Activated naive CD8-positive, alpha-beta T cell treated with anti-CD3 and anti-CD28 coated beads for 36 hours (primary cell): Measurements from ENCODE around the gene PAPSS2. TPM values are rescaled to one million over a fixed set of nuclear protein-coding genes. Genes with fewer than 3 reads are reported as not detected.
A peak's percentile ranks its signal among the peaks of the same experiment; 100 is the strongest.
"Not testable (repeated sequence)": the region's sequence is repeated elsewhere in the genome, so short reads cannot be mapped to it uniquely, and the experiment has no call there.

Source experiments
- DNase-seq: peaks from one replicate; pipeline ENCODE4 v3.0.0; 2021
- H3K27ac Mint-ChIP-seq: one replicate; pipeline ENCODE4 v1.8.0; 2022; ENCODE audit warnings: mild to moderate bottlenecking, moderate library complexity, mixed read lengths
- H3K27me3 Mint-ChIP-seq: one replicate; pipeline ENCODE4 v1.8.0; 2022; ENCODE audit warnings: mild to moderate bottlenecking, mixed read lengths
- H3K36me3 Mint-ChIP-seq: one replicate; pipeline ENCODE4 v1.8.0; 2021; ENCODE audit warnings: mild to moderate bottlenecking, mixed read lengths
- H3K4me1 Mint-ChIP-seq: one replicate; pipeline ENCODE4 v1.8.0; 2021; ENCODE audit warnings: mixed read lengths
- H3K4me3 Mint-ChIP-seq: one replicate; pipeline ENCODE4 v1.8.0; 2022; ENCODE audit warnings: mild to moderate bottlenecking, moderate library complexity, mixed read lengths
- H3K9me3 Mint-ChIP-seq: one replicate; pipeline ENCODE4 v1.8.0; 2022; ENCODE audit warnings: mixed read lengths
- total RNA-seq, 2 experiments: library from RNA; stranded (reverse); gene quantifications; one replicate each; pipeline ENCODE4 v1.2.3, GENCODE V29; 2021

The PAPSS2 gene
- under 1 TPM; 0.27 to 0.42 TPM for total RNA-seq

- Mint-ChIP-seq H3K4me1 (peaks cover 10% of the 10 kb centered on the region), H3K4me3 (peak within 1 kb of the TSS; percentile 78), H3K27me3 (peaks cover 59% of the 10 kb centered on the region), H3K27ac (no peak within 1 kb of the TSS), H3K36me3 (no peaks in the 10 kb centered on the region), H3K9me3 (no peaks in the 10 kb centered on the region)
- peak; percentile 25 for DNase-seq
These were observed at the start of gene PAPSS2 for GRCh38 chr10:87659571-87660483. Gene PAPSS2 (plus strand): TSS chr10:87659878. CDS start chr10:87659982, 104 bp downstream.

GRCh38 chr10:87611341-87611740, 48.3 kb upstream of the PAPSS2 start:
- H3K36me3 Mint-ChIP-seq, DNase-seq, H3K4me1 Mint-ChIP-seq, H3K4me3 Mint-ChIP-seq, H3K27ac Mint-ChIP-seq, H3K27me3 Mint-ChIP-seq: not testable (repeated sequence)
- peaks cover 13% of the 10 kb centered on the region for H3K9me3 Mint-ChIP-seq

- H3K36me3 Mint-ChIP-seq = peaks cover 2% of the 10 kb centered on the region
- no peak overlapping the region for H3K4me3 Mint-ChIP-seq
- no peak overlapping the region for H3K27ac Mint-ChIP-seq
- no peaks in the 10 kb centered on the region for H3K4me1 Mint-ChIP-seq
- H3K27me3 Mint-ChIP-seq = no peaks in the 10 kb centered on the region
- DNase-seq = no peak
- H3K9me3 Mint-ChIP-seq = peaks cover 13% of the 10 kb centered on the region
These were observed 47.6 kb upstream of the PAPSS2 start for GRCh38 chr10:87612115-87612514.

- Mint-ChIP-seq H3K27ac (no peak overlapping the region), H3K36me3 (peaks cover 2% of the 10 kb centered on the region), H3K4me1 (no peaks in the 10 kb centered on the region), H3K27me3 (peaks cover 4% of the 10 kb centered on the region), H3K9me3 (peaks cover 13% of the 10 kb centered on the region), H3K4me3 (no peak overlapping the region)
- no peak for DNase-seq
These were observed 45.9 kb upstream of the PAPSS2 start for GRCh38 chr10:87613751-87614150.

GRCh38 chr10:87615856-87616255, 43.8 kb upstream of the PAPSS2 start:
- no peak overlapping the region for H3K4me3 Mint-ChIP-seq
- H3K27ac Mint-ChIP-seq = no peak overlapping the region

GRCh38 chr10:87617503-87617902, 42.2 kb upstream of the PAPSS2 start:
- Mint-ChIP-seq H3K36me3 (no peaks in the 10 kb centered on the region), H3K27me3 (peaks cover 4% of the 10 kb centered on the region), H3K4me3 (no peak overlapping the region), H3K9me3 (no peaks in the 10 kb centered on the region), H3K4me1 (no peaks in the 10 kb centered on the region), H3K27ac (no peak overlapping the region)
- DNase-seq = no peak

More at GRCh38 chr10:87615856-87616255, 43.8 kb upstream of the PAPSS2 start:
- DNase-seq = no peak
- Mint-ChIP-seq H3K9me3 (peaks cover 10% of the 10 kb centered on the region), H3K36me3 (peaks cover 2% of the 10 kb centered on the region), H3K4me1 (no peaks in the 10 kb centered on the region), H3K27me3 (peaks cover 4% of the 10 kb centered on the region)

GRCh38 chr10:87618566-87619423, 40.9 kb upstream of the PAPSS2 start:
- H3K27ac Mint-ChIP-seq = no peak overlapping the region
- H3K9me3 Mint-ChIP-seq = no peaks in the 10 kb centered on the region
- no peak for DNase-seq
- peaks cover 4% of the 10 kb centered on the region for H3K27me3 Mint-ChIP-seq
- no peaks in the 10 kb centered on the region for H3K4me1 Mint-ChIP-seq
- no peak overlapping the region for H3K4me3 Mint-ChIP-seq
- no peaks in the 10 kb centered on the region for H3K36me3 Mint-ChIP-seq

GRCh38 chr10:87619705-87620104, 40.0 kb upstream of the PAPSS2 start:
- peaks cover 4% of the 10 kb centered on the region for H3K27me3 Mint-ChIP-seq
- H3K4me3 Mint-ChIP-seq = no peak overlapping the region
- H3K4me1 Mint-ChIP-seq = no peaks in the 10 kb centered on the region
- DNase-seq = no peak
- no peaks in the 10 kb centered on the region for H3K9me3 Mint-ChIP-seq
- no peaks in the 10 kb centered on the region for H3K36me3 Mint-ChIP-seq
- H3K27ac Mint-ChIP-seq = no peak overlapping the region

- not testable (repeated sequence) for H3K27me3 Mint-ChIP-seq
These were observed 38.2 kb upstream of the PAPSS2 start for GRCh38 chr10:87621440-87621839.

GRCh38 chr10:87622314-87623004, 37.2 kb upstream of the PAPSS2 start:
- Mint-ChIP-seq H3K4me1 (no peaks in the 10 kb centered on the region), H3K27ac (no peak overlapping the region), H3K9me3 (no peaks in the 10 kb centered on the region), H3K27me3 (peaks cover 4% of the 10 kb centered on the region), H3K36me3 (no peaks in the 10 kb centered on the region), H3K4me3 (no peak overlapping the region)
- no peak for DNase-seq

More at GRCh38 chr10:87621440-87621839, 38.2 kb upstream of the PAPSS2 start:
- not testable (repeated sequence) for H3K36me3 Mint-ChIP-seq, H3K4me3 Mint-ChIP-seq, H3K27ac Mint-ChIP-seq, DNase-seq, H3K4me1 Mint-ChIP-seq, H3K9me3 Mint-ChIP-seq

GRCh38 chr10:87623191-87623590, 36.5 kb upstream of the PAPSS2 start:
- H3K4me3 Mint-ChIP-seq = no peak overlapping the region
- no peaks in the 10 kb centered on the region for H3K9me3 Mint-ChIP-seq
- H3K36me3 Mint-ChIP-seq = no peaks in the 10 kb centered on the region
- no peak overlapping the region for H3K27ac Mint-ChIP-seq
- H3K27me3 Mint-ChIP-seq = no peaks in the 10 kb centered on the region
- no peak for DNase-seq
- H3K4me1 Mint-ChIP-seq = no peaks in the 10 kb centered on the region

- Mint-ChIP-seq H3K27ac (no peak overlapping the region), H3K36me3 (no peaks in the 10 kb centered on the region), H3K4me3 (no peak overlapping the region), H3K4me1 (no peaks in the 10 kb centered on the region), H3K27me3 (no peaks in the 10 kb centered on the region), H3K9me3 (no peaks in the 10 kb centered on the region)
- no peak for DNase-seq
These were observed 34.0 kb upstream of the PAPSS2 start for GRCh38 chr10:87625661-87626060.

GRCh38 chr10:87626422-87626892, 33.2 kb upstream of the PAPSS2 start:
- H3K36me3 Mint-ChIP-seq = no peaks in the 10 kb centered on the region
- H3K4me3 Mint-ChIP-seq = no peak overlapping the region
- H3K4me1 Mint-ChIP-seq = no peaks in the 10 kb centered on the region
- no peaks in the 10 kb centered on the region for H3K27me3 Mint-ChIP-seq
- H3K27ac Mint-ChIP-seq = no peak overlapping the region
- H3K9me3 Mint-ChIP-seq = no peaks in the 10 kb centered on the region
- DNase-seq = no peak

GRCh38 chr10:87630171-87630570, 29.5 kb upstream of the PAPSS2 start:
- DNase-seq = no peak
- Mint-ChIP-seq H3K4me3 (no peak overlapping the region), H3K9me3 (no peaks in the 10 kb centered on the region), H3K27ac (no peak overlapping the region), H3K4me1 (no peaks in the 10 kb centered on the region), H3K36me3 (no peaks in the 10 kb centered on the region), H3K27me3 (no peaks in the 10 kb centered on the region)

- H3K4me1 Mint-ChIP-seq = peaks cover 7% of the 10 kb centered on the region
These were observed 27.2 kb upstream of the PAPSS2 start for GRCh38 chr10:87632454-87632853.

More at GRCh38 chr10:87632454-87632853, 27.2 kb upstream of the PAPSS2 start:
- Mint-ChIP-seq H3K27me3 (no peaks in the 10 kb centered on the region), H3K36me3 (no peaks in the 10 kb centered on the region), H3K27ac (no peak overlapping the region), H3K9me3 (no peaks in the 10 kb centered on the region), H3K4me3 (no peak overlapping the region)
- no peak for DNase-seq
